GM23338 (cell line): Measurements from ENCODE around the gene BCL11B. TPM values are rescaled to one million over a fixed set of nuclear protein-coding genes. Genes with fewer than 3 reads are reported as not detected.

Experiments used
- ATAC-seq: fragments of 200-7000 bp; cut with Tn5 transposase; 3 replicates; pipeline ENCODE4 v1.9.1; 2020
- DNase-seq: peaks from one replicate; pipeline ENCODE4 v3.0.0-alpha.2; 2015; ENCODE audit warnings: low spot score
- H2AFZ ChIP-seq: fragments of 200-600 bp; sonication (generic); 2 replicates; pipeline ENCODE4 v1.8.0; 2016; ENCODE audit warnings: antibody characterized with exemption, mild to moderate bottlenecking, moderate library complexity
- H3F3A ChIP-seq: fragments of 200-600 bp; sonication (generic); replicated peaks from 2 replicates; pipeline ENCODE4 v1.8.0; 2017; ENCODE audit warnings: antibody characterized with exemption, mixed run types, low read depth
- H3K27ac ChIP-seq: fragments of 200-600 bp; sonication (generic); 2 replicates; pipeline ENCODE4 v1.6.1; 2016; ENCODE audit warnings: low read depth
- H3K27me3 ChIP-seq: fragments of 200-600 bp; sonication (generic); 2 replicates; pipeline ENCODE4 v1.8.0; 2016; ENCODE audit warnings: mild to moderate bottlenecking, mixed run types, moderate library complexity; ENCODE audit not compliant: insufficient read depth
- H3K36me3 ChIP-seq: fragments of 200-600 bp; sonication (generic); 2 replicates; pipeline ENCODE4 v1.8.0; 2016; ENCODE audit warnings: mild to moderate bottlenecking; ENCODE audit not compliant: insufficient read depth
- H3K4me1 ChIP-seq: fragments of 200-600 bp; sonication (generic); 2 replicates; pipeline ENCODE4 v1.8.0; 2016; ENCODE audit warnings: mild to moderate bottlenecking, moderate library complexity; ENCODE audit not compliant: insufficient read depth
- H3K4me2 ChIP-seq: fragments of 200-600 bp; sonication (generic); 2 replicates; pipeline ENCODE4 v1.7.1; 2017; ENCODE audit warnings: mixed run types
- H3K4me3 ChIP-seq: fragments of 200-600 bp; sonication (generic); 2 replicates; pipeline ENCODE4 v1.6.1; 2016; ENCODE audit warnings: mixed run types
- H3K79me2 ChIP-seq: fragments of 200-600 bp; sonication (generic); replicated peaks from 2 replicates; pipeline ENCODE4 v1.8.0; 2017; ENCODE audit warnings: mild to moderate bottlenecking; ENCODE audit not compliant: insufficient read depth
- H3K9me2 ChIP-seq: fragments of 200-600 bp; sonication (generic); 2 replicates; pipeline ENCODE4 v1.8.0; 2017; ENCODE audit not compliant: insufficient read depth
- H4K20me1 ChIP-seq: fragments of 200-600 bp; sonication (generic); replicated peaks from 2 replicates; pipeline ENCODE4 v1.8.0; 2017; ENCODE audit warnings: mild to moderate bottlenecking; ENCODE audit not compliant: insufficient read depth
- H3K27ac Mint-ChIP-seq: 2 replicates; pipeline ENCODE4 v1.8.0; 2020; ENCODE audit warnings: inconsistent platforms, mild to moderate bottlenecking, moderate library complexity, mixed read lengths
- H3K27me3 Mint-ChIP-seq: 3 replicates; pipeline ENCODE4 v1.8.0; 2022; ENCODE audit warnings: low read depth, mild to moderate bottlenecking, moderate library complexity, mixed read lengths, inconsistent platforms; ENCODE audit not compliant: insufficient read depth, poor library complexity
- H3K36me3 Mint-ChIP-seq: 3 replicates; pipeline ENCODE4 v1.8.0; 2021; ENCODE audit warnings: low read depth, mild to moderate bottlenecking, inconsistent platforms, moderate library complexity, mixed read lengths
- H3K4me1 Mint-ChIP-seq: 3 replicates; pipeline ENCODE4 v1.8.0; 2020; ENCODE audit warnings: mild to moderate bottlenecking, inconsistent platforms, mixed read lengths
- H3K4me3 Mint-ChIP-seq: 3 replicates; pipeline ENCODE4 v1.8.0; 2021; ENCODE audit warnings: moderate library complexity, mild to moderate bottlenecking, inconsistent platforms, mixed read lengths
- H3K9me3 Mint-ChIP-seq: 3 replicates; pipeline ENCODE4 v1.8.0; 2020; ENCODE audit warnings: moderate library complexity, mild to moderate bottlenecking, inconsistent platforms, mixed read lengths
- CTCF ChIP-seq, 2 experiments: fragments of 200-600 bp in 1 of 2; sonication (generic) in 1 of 2; conservative IDR thresholded peaks; 2 replicates each; pipeline versions ENCODE4 v1.5.1 to v1.6.1; 2016 to 2017; ENCODE audit warnings: antibody characterized with exemption in 2 of 2, low read depth in 2 of 2, mild to moderate bottlenecking in 2 of 2, moderate library complexity in 1 of 2
- ETS1 ChIP-seq: IDR thresholded peaks from 2 replicates; pipeline ENCODE4 v1.6.1; 2016; ENCODE audit warnings: antibody characterized with exemption
- EZH2 ChIP-seq: fragments of 200-600 bp; sonication (generic); IDR thresholded peaks from one replicate; pipeline ENCODE4 v1.8.0; 2017; ENCODE audit warnings: antibody characterized with exemption, mild to moderate bottlenecking, low read depth; ENCODE audit not compliant: unreplicated experiment
- EZH2phosphoT487 ChIP-seq: fragments of 200-600 bp; sonication (generic); IDR thresholded peaks from one replicate; pipeline ENCODE4 v1.8.1; 2018; ENCODE audit warnings: antibody characterized with exemption; ENCODE audit not compliant: unreplicated experiment
- JUNB ChIP-seq: IDR thresholded peaks from one replicate; pipeline ENCODE4 v1.6.1; 2016; ENCODE audit warnings: antibody characterized with exemption; ENCODE audit not compliant: unreplicated experiment
- NANOG ChIP-seq: IDR thresholded peaks from 2 replicates; pipeline ENCODE4 v1.6.1; 2016; ENCODE audit warnings: antibody characterized with exemption, borderline replicate concordance
- REST ChIP-seq: IDR thresholded peaks from one replicate; pipeline ENCODE4 v1.6.1; 2018; ENCODE audit warnings: antibody characterized with exemption; ENCODE audit not compliant: unreplicated experiment
- STAT1 ChIP-seq: IDR thresholded peaks from one replicate; pipeline ENCODE4 v1.6.1; 2016; ENCODE audit warnings: antibody characterized with exemption; ENCODE audit not compliant: unreplicated experiment
- ZNF114 ChIP-seq: fragments of 250-450 bp; sonication (Bioruptor Pico); IDR thresholded peaks from 2 replicates; pipeline ENCODE4 v1.5.0; 2020; ENCODE audit warnings: mild to moderate bottlenecking, moderate library complexity
- ZNF331 ChIP-seq: fragments of 250-450 bp; sonication (Bioruptor Pico); IDR thresholded peaks from 2 replicates; pipeline ENCODE4 v1.5.0; 2020; ENCODE audit warnings: low read depth, mild to moderate bottlenecking, moderate library complexity
- ZNF462 ChIP-seq: fragments of 250-450 bp; sonication (Bioruptor Pico); IDR thresholded peaks from 2 replicates; pipeline ENCODE4 v1.5.0; 2020; ENCODE audit warnings: mild to moderate bottlenecking, moderate library complexity
- polyA plus RNA-seq: library from polyadenylated mRNA; unstranded; fragments of >200 nt; fragmentation: Nextera tagmentation; extraction: Ambion mirVana; gene quantifications from 2 replicates; pipeline ENCODE4 v1.2.1, GENCODE V29; 2016
- total RNA-seq: library from RNA; depleted of rRNA; stranded (reverse); fragments of >200 nt; shearing (Covaris generic); gene quantifications from 2 replicates; pipeline ENCODE4 v1.2.3, GENCODE V29; 2014

BCL11B gene
- total and polyA plus RNA-seq, 2 experiments from 2014 or later = 2.4 to 6.7 TPM

GRCh38 chr14:99190696-99191394 is 81.2 kb downstream of the BCL11B start (continued):
- TF ChIP-seq ZNF462 = no peak
- no peak for TF ChIP-seq STAT1
- no peak for TF ChIP-seq EZH2
- TF ChIP-seq ZNF331 (CRISPR knock-in tag) = no peak
- TF ChIP-seq NANOG = no peak

GRCh38 chr14:99189201-99189801 is 82.7 kb downstream of the BCL11B start:
- H3K27ac Mint-ChIP-seq = peak overlapping the region; percentile 51; the same call in 1 of the 2 replicates
- H3K9me2 ChIP-seq = no peaks in the 10 kb centered on the region
- no peak overlapping the region; the same call in 2 of the 3 replicates for H3K4me3 Mint-ChIP-seq
- H3K27me3 Mint-ChIP-seq = peaks cover 8% of the 10 kb centered on the region
- no peaks in the 10 kb centered on the region for H3F3A ChIP-seq
- no peaks in the 10 kb centered on the region for H4K20me1 ChIP-seq
- H3K4me1 ChIP-seq = peaks cover 35% of the 10 kb centered on the region
- peak; percentile 9; the same call in 2 of the 3 replicates for ATAC-seq
- H3K4me1 Mint-ChIP-seq = peaks cover 60% of the 10 kb centered on the region
- H3K9me3 Mint-ChIP-seq = no peaks in the 10 kb centered on the region; the same call in 2 of the 3 replicates
- no peak for DNase-seq
- H3K4me2 ChIP-seq = peak overlapping the region; percentile 19
- peaks cover 87% of the 10 kb centered on the region for H3K79me2 ChIP-seq
- H3K36me3 ChIP-seq = no peaks in the 10 kb centered on the region
- H3K36me3 Mint-ChIP-seq = no peaks in the 10 kb centered on the region
- H3K27ac ChIP-seq = no peak overlapping the region
- H3K4me3 ChIP-seq = no peak overlapping the region
- H3K27me3 ChIP-seq = no peaks in the 10 kb centered on the region
- no peak overlapping the region for H2AFZ ChIP-seq
- no peak for TF ChIP-seq JUNB
- no peak for TF ChIP-seq REST
- TF ChIP-seq EZH2phosphoT487 = no peak
- no peak for TF ChIP-seq ZNF114
- TF ChIP-seq ETS1 = no peak
- TF ChIP-seq EZH2 = no peak
- no peak for TF ChIP-seq CTCF (conservative IDR thresholded peaks at IDR 0.05; ENCODE audit: low read depth in 2 of 2)
- TF ChIP-seq STAT1 = no peak
